A673 (cell line): ENCODE measurements around the gene TAAR8. TPM values are rescaled to one million over a fixed set of nuclear protein-coding genes. Genes with fewer than 3 reads are reported as not detected.

Experiments
- BruUV-seq: library from RNA; stranded (reverse); fragments of 400-500 nt; replicated peaks from 2 replicates; lab custom pipeline; 2021; lab: Mats Ljungman, UMichigan
- CTCF ChIA-PET: fragments of 300-600 bp; sonication (Branson Sonifier 250); formaldehyde crosslinking; loops from one replicate; lab custom pipeline; 2022; ENCODE audit warnings: antibody characterized with exemption; lab: Charles Lee
- POLR2A ChIA-PET: fragments of 300-600 bp; sonication (Branson Sonifier 250); formaldehyde crosslinking; loops from one replicate; lab custom pipeline; 2022; ENCODE audit warnings: antibody characterized with exemption; ENCODE audit not compliant: low non-redundant PET; lab: Charles Lee
- DNase-seq: peaks from one replicate; pipeline ENCODE4 v3.0.0-alpha.2; 2015; ENCODE audit warnings: low spot score
- H3K27ac ChIP-seq: fragments of 200-600 bp; sonication (generic); 2 replicates; pipeline ENCODE4 v1.5.1; 2016; ENCODE audit warnings: mixed run types, low read depth, mild to moderate bottlenecking, mixed read lengths, antibody characterized with exemption, low read length; ENCODE audit not compliant: poor library complexity, severe bottlenecking
- H3K27me3 ChIP-seq: fragments of 200-600 bp; sonication (generic); replicated peaks from 2 replicates; pipeline ENCODE4 v1.6.1; 2017; ENCODE audit warnings: mixed run types, low read depth, mild to moderate bottlenecking, mixed read lengths, antibody characterized with exemption, low read length; ENCODE audit not compliant: insufficient read depth, poor library complexity
- H3K36me3 ChIP-seq: fragments of 200-600 bp; sonication (generic); 2 replicates; pipeline ENCODE4 v1.6.1; 2016; ENCODE audit warnings: mixed run types, mild to moderate bottlenecking, mixed read lengths, antibody characterized with exemption, low read length; ENCODE audit not compliant: insufficient read depth, poor library complexity, severe bottlenecking
- H3K4me1 ChIP-seq: fragments of 200-600 bp; sonication (generic); 2 replicates; pipeline ENCODE4 v1.6.1; 2017; ENCODE audit warnings: mixed run types, mild to moderate bottlenecking, mixed read lengths, antibody characterized with exemption, low read length; ENCODE audit not compliant: insufficient read depth, poor library complexity, severe bottlenecking
- H3K4me3 ChIP-seq: fragments of 200-600 bp; sonication (generic); 2 replicates; pipeline ENCODE4 v1.5.1; 2016; ENCODE audit warnings: low read depth, mixed run types, mild to moderate bottlenecking, mixed read lengths, low read length; ENCODE audit not compliant: poor library complexity, severe bottlenecking
- H3K9me3 ChIP-seq: fragments of 200-600 bp; sonication (generic); 2 replicates; pipeline ENCODE4 v1.6.1; 2016; ENCODE audit warnings: mixed run types, low read depth, mild to moderate bottlenecking, mixed read lengths, antibody characterized with exemption, low read length; ENCODE audit not compliant: poor library complexity, severe bottlenecking
- CTCF ChIP-seq: fragments of 300-800, 200-600 bp; sonication (generic); conservative IDR thresholded peaks from 2 replicates; pipeline ENCODE4 v1.5.1; 2017; ENCODE audit warnings: low read depth, mild to moderate bottlenecking, antibody characterized with exemption, low read length, moderate library complexity, mixed read lengths
- EZH2 ChIP-seq: fragments of 200-600 bp; sonication (generic); IDR thresholded peaks from 2 replicates; pipeline ENCODE4 v1.6.1; 2017; ENCODE audit warnings: borderline replicate concordance, low read depth, mild to moderate bottlenecking, mixed read lengths, antibody characterized with exemption, low read length; ENCODE audit not compliant: poor library complexity, severe bottlenecking
- intact Hi-C: fragments of 100-400 bp; cut with micrococcal nuclease; formaldehyde crosslinking; loops from one replicate; pipeline ENCODE4 v1.10.0; 2022; ENCODE audit not compliant: unreplicated experiment
- total RNA-seq: library from RNA; stranded (reverse); gene quantifications from 2 replicates; pipeline ENCODE4 v1.2.3, GENCODE V29; 2021

The TAAR8 gene
- total RNA-seq, 1 experiment from 2014 or later: not detected

DNA sequence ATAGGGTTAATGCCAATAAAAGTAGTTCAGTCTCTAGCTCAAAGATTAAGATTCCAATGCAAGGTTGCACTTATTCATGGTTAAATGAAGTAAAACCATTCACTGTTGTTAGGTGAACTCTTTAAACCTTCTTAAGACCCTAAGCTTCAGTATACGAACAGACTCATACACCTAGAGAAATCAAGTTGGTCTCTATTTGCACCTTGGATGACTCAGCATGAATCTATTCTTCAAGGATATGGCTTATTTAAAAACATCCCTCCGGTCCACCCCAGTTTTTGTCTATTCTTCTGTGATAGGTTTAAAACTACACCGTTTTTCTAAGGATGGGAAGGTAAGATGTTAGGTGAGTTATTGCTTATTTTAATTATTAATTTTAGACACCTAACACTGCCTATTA lies 15.3 kb upstream of the TAAR8 start:
- no TSS peak for BruUV-seq
- H3K4me3 ChIP-seq: no peak overlapping the region
- ChIA-PET POLR2A (no interaction called here), CTCF (no interaction called here)
- peaks cover 57% of the 10 kb centered on the region for H3K27me3 ChIP-seq
- no peaks in the 10 kb centered on the region for H3K9me3 ChIP-seq
- no peak for TF ChIP-seq CTCF
- TF ChIP-seq EZH2: no peak
- no peak for DNase-seq
- no peaks in the 10 kb centered on the region for H3K36me3 ChIP-seq
- intact Hi-C loops: loop anchor here (5.0 kb wide), 1 partner anchor 130 kb away; no protein-coding TSS in a partner anchor
- no peaks in the 10 kb centered on the region for H3K4me1 ChIP-seq
- no peak overlapping the region for H3K27ac ChIP-seq

GRCh38 chr6:132537977-132538376 lies 14.5 kb upstream of the TAAR8 start, which contains the start of gene TAAR9:
Gene TAAR9, plus strand, starts transcription at chr6:132538277. Its CDS starts 13 bp downstream, at chr6:132538290.
- Histone ChIP-seq H3K27ac (no peak within 1 kb of the TSS), H3K36me3 (no peaks in the 10 kb centered on the region), H3K4me1 (no peaks in the 10 kb centered on the region), H3K27me3 (peaks cover 65% of the 10 kb centered on the region), H3K4me3 (no peak within 1 kb of the TSS), H3K9me3 (no peaks in the 10 kb centered on the region)
- intact Hi-C loops: loop anchor here (5.0 kb wide), 1 partner anchor 129 kb away; no protein-coding TSS in a partner anchor
- TF ChIP-seq EZH2 (no peak), CTCF (no peak)
- ChIA-PET POLR2A (no interaction called here), CTCF (no interaction called here)
- no peak for DNase-seq
- BruUV-seq: no TSS peak

DNA sequence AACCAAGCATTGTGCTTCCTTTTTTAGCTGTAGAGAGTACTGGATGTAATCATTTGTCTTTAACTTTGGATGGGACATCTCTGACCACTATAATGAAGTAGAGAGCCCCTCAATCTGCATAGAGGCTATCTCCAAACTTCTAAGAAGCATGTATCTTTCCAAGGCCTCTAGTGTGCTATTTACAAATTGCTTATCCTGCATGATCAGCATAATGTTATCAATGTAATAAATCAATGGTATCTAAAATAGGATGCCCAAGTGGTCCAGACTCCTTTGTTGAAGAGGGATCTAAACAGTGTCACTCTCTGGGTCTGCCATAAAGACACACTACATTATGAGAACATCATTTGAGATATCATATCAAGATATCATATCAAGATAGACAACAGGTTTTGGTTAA lies 7.6 kb upstream of the TAAR8 start:
- TF ChIP-seq CTCF (no peak), EZH2 (no peak)
- H3K27ac ChIP-seq: no peak overlapping the region
- no TSS peak for BruUV-seq
- H3K4me1 ChIP-seq: no peaks in the 10 kb centered on the region
- peaks cover 93% of the 10 kb centered on the region for H3K27me3 ChIP-seq
- DNase-seq: no peak
- intact Hi-C loops: no loop called here
- H3K4me3 ChIP-seq: no peak overlapping the region
- H3K9me3 ChIP-seq: no peaks in the 10 kb centered on the region
- ChIA-PET POLR2A (no interaction called here), CTCF (interaction anchor here (0.5 kb wide), 1 partner anchor 243 kb away, joined by 4 read pairs; no protein-coding TSS in a partner anchor)
- H3K36me3 ChIP-seq: no peaks in the 10 kb centered on the region
